Gastroesophageal sphincter (tissue), 3 donors: ENCODE measurements around the gene CUX1.

ENCODE experiments used
- EP300 ChIP-seq: sonication (generic); formaldehyde crosslinking; IDR thresholded peaks from one replicate; pipeline ENCODE4 v1.6.1; 2017; ENCODE audit warnings: antibody characterized with exemption, mild to moderate bottlenecking
- POLR2A ChIP-seq, 2 donors: fragments of 450-650 bp; IDR thresholded peaks; one replicate each; pipeline ENCODE4 v1.6.1; 2017; ENCODE audit warnings: antibody characterized with exemption in 2 of 2, mild to moderate bottlenecking in 2 of 2, moderate library complexity in 1 of 2
- POLR2AphosphoS5 ChIP-seq: sonication (generic); formaldehyde crosslinking; IDR thresholded peaks from one replicate; pipeline ENCODE4 v1.6.1; 2017; ENCODE audit warnings: antibody characterized with exemption
- TF ChIP-seq, protein P1 (sequence below), 4 experiments: fragments of 200-600 bp in 2 of 4; fragments of 450-650 bp in 2 of 4; sonication (generic) in 1 of 4; IDR thresholded peaks; one replicate each; pipeline ENCODE4 v1.5.1; 2017 to 2019; ENCODE audit warnings: antibody characterized with exemption in 4 of 4, mild to moderate bottlenecking in 2 of 4, moderate library complexity in 2 of 4

- TF ChIP-seq, protein P1, sequence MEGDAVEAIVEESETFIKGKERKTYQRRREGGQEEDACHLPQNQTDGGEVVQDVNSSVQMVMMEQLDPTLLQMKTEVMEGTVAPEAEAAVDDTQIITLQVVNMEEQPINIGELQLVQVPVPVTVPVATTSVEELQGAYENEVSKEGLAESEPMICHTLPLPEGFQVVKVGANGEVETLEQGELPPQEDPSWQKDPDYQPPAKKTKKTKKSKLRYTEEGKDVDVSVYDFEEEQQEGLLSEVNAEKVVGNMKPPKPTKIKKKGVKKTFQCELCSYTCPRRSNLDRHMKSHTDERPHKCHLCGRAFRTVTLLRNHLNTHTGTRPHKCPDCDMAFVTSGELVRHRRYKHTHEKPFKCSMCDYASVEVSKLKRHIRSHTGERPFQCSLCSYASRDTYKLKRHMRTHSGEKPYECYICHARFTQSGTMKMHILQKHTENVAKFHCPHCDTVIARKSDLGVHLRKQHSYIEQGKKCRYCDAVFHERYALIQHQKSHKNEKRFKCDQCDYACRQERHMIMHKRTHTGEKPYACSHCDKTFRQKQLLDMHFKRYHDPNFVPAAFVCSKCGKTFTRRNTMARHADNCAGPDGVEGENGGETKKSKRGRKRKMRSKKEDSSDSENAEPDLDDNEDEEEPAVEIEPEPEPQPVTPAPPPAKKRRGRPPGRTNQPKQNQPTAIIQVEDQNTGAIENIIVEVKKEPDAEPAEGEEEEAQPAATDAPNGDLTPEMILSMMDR (IDR thresholded peaks at IDR 0.05): no peak
- TF ChIP-seq POLR2AphosphoS5 (no peak), POLR2A (IDR thresholded peaks at IDR 0.05) (no peak), EP300 (no peak)
These were observed 153.4 kb downstream of the CUX1 start for GRCh38 chr7:101970801-101971200.
